NCI-H460 (cell line): ENCODE results near the gene HLA-DOA. TPM values are rescaled to one million over a fixed set of nuclear protein-coding genes. Genes with fewer than 3 reads are reported as not detected.

Experiments used
- DNase-seq: peaks from one replicate; pipeline ENCODE4 v3.0.0-alpha.2; 2016; ENCODE audit warnings: low read depth; ENCODE audit errors: extremely low read depth
- polyA plus RNA-seq: library from polyadenylated mRNA; depleted of rRNA; stranded (reverse); fragments of >200 nt; gene quantifications from 2 replicates; pipeline ENCODE4 v1.2.3, GENCODE V29; 2014; cell fraction: nucleus; rRNA removed
- total RNA-seq: library from RNA; depleted of rRNA; stranded (reverse); fragments of >200 nt; shearing (Covaris generic); gene quantifications from 2 replicates; pipeline ENCODE4 v1.2.3, GENCODE V29; 2014; rRNA removed

The HLA-DOA gene
- total RNA-seq: not detected in 2 replicates
- polyA plus RNA-seq: not detected in 2 replicates

DNA sequence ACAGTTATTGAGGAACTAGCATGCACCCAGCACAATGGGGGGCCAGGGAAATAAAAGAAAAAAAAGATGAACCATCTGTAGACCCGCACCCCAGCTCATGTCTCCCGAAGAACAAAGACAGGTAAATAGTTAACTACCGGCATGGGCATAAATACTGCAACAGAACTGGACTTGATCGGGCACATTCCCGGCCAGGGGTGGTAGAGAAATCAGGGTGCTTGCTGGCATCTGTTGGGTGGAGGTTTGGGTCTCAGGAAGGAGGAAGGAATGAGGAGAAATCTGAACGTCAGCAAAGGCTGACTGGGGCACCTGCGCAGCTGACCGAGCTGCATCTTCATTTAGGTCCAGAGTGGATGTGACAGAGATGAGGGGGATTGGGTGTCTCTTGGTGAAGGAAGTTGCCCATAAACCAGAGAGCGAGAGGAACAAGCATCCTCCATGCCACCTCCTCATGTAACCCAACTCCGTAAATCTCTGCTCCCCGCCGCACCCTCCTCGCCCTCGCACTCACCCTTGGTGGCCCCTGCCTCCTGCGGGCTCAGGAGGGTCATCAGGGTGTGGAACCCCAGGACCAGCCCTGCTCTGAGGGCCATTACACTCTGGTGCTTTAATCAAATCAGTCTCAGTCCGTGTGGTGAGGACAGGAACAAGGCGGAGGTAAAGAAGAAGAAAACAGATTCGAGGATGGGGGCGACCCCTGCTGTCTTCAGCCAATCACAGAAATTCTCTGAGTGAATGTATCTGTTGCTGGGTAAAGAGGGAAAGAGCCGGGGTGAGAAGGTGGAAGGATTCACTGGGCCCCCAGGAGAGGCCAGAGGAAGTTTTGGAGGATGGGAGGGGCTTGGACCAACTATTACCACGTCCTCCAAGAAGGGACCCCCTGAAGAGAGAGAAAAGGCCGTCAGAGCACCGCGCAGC is at the start of gene HLA-DOA:
TSS of gene HLA-DOA (minus strand) at position 648 of the 918 bp plus-strand sequence.
- DNase-seq: no peak

- no peak for DNase-seq
These were observed 48.1 kb upstream of the HLA-DOA start for GRCh38 chr6:33057222-33058150.

DNA sequence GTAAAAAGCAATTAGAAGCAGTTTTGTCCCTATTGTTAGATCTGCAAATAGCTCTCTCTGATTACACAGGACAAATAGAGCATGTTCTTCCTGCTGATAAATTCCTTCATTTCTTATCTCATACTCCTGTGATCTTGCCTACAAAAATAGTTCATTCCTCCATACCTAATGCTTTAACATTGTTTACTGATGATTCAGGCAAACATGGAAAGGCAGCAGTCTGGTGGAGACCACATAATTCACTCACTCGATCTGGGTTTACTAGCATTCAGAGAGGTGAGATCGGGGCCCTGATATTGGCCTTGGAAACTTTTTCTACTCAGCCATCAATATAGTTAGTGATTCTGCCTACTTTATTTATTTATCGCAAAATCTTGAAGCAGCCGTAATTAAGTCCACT is 43.8 kb upstream of the HLA-DOA start:
- DNase-seq: no peak

DNA sequence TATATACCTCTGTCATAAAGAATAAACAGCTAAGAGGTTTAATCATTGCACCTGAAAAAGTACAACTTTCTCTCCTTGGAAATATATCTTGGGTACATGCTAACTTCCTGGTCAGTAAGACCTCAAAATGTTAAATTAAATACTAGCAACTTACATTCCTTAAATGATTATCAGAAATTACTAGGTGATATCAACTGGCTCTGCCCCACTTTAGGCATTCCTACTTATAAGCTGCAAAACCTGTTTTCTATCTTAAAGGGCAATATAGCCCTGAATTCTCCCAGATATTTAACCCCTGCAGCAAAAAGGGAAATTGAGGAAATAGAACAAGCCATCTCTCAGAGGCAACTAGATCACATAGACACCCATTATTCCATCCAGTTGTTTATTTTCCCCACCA is 43.2 kb upstream of the HLA-DOA start:
- DNase-seq: no peak

- no peak for DNase-seq
These were observed 40.8 kb upstream of the HLA-DOA start for GRCh38 chr6:33050014-33050810.

- no peak for DNase-seq
These were observed 40.1 kb upstream of the HLA-DOA start for GRCh38 chr6:33049323-33050013.

GRCh38 chr6:33040157-33040556 is 30.8 kb upstream of the HLA-DOA start:
- no peak for DNase-seq

- DNase-seq: no peak
These were observed 27.1 kb upstream of the HLA-DOA start for GRCh38 chr6:33036535-33036934.

DNA sequence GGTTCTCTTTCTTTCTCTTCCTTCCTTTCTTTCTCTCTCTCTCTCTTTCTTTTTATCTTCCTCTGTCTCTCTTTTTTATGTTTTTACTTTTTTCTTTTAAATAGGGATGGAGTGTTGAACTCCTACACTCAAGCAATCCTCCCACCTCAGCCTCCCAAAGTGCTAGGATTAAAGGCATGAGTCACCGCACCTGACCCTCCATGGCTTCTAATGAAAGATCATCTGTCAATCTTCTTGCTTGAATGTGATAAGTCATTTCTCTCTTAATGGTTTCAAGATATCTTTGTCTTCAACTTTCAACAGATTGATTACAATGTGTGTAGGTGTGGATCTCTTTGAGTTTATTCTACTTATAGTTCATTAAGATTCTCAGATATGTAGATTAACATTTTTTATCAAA is 25.2 kb upstream of the HLA-DOA start:
- DNase-seq: no peak

GRCh38 chr6:33030245-33030644 is 20.9 kb upstream of the HLA-DOA start:
- no peak for DNase-seq

GRCh38 chr6:33029328-33030184 is 20.2 kb upstream of the HLA-DOA start:
- no peak for DNase-seq

DNA sequence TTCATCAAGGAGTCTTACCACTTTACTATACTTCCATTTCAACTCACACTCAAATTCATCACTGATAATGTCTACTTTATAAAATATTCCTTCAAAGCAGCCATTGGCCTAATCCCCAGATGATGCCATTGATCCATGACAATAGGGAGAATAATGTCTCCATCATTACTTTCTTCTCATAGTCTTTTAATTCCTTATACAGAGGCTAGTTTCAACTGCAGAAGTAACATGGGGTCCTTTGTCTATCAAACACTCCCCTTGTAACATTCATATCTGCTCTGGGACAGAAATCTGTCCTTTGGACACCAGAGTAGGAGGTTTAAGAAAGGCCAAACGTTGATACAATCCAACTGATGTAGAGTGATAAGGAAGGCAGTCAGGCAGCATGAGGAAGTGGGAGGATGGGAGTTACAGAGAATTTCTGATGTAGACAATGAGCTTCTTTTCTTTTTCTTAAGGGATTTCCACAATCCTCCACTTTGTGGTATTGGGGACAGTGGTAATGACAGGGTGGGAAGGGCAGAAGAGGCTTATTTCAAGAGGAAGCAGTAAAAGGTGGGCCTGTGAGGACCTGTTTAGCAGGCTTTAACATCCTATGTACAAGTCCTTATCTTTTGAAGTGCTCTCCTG is 18.9 kb upstream of the HLA-DOA start:
- DNase-seq: no peak

DNA sequence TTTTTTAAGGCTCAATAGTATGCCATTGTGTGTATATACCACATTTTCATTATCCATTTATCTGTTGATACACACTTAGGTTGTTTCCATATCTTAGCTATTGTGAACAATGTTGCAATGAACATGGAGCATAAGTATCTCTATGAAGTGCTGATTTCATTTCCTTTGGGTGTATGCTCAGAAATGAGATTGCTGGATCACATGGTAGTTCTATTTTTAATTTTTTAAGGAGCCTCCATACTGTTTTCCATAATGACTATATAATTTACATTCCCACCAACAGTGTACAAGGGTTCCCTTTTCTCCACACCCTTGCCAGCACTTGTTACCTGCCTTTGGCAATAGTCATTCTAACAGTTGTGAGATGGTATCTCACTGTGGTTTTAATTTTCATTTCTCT is 15.1 kb upstream of the HLA-DOA start:
- DNase-seq: no peak

- no peak for DNase-seq
These were observed 14.1 kb upstream of the HLA-DOA start for GRCh38 chr6:33023536-33023935.

DNA sequence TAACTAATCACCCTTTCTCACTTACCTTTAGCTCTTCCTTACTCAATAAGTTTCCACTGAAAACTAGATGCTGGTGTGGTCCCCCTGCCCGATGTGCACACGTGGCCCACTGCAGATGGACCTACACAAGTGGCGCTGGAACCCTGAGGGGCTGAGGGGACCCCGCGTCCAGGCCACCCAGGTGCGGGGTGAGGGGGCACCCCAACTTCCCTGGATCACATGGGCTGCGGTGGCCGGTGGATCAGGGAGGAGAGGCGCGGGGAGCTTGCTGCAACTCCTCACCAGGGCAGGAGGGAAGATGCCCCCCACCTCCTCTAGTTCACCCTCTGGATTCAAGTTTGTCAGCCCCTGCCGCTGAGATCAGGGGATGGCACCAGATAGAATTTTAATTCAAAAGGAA is 12.5 kb upstream of the HLA-DOA start:
- DNase-seq: no peak

DNA sequence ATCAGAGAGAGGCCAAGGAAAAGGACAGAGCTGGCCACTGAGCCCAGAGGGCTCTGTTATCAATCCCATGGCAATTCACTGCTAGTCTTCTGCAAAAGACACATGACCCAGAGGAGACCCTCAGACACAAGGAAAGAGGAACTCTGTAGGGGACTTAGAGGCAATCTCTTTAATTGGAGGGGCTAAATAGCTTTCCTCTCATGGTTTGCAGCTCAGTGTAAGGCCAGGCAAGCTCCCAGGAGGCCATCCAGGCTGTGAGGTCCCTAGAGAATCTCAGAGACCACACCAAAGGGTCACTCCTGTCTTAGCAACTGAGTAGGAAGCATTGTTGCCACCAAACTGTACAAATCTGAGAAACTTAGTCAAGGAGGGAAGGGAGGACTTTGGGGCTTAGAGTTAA is 10.0 kb upstream of the HLA-DOA start:
- no peak for DNase-seq

DNA sequence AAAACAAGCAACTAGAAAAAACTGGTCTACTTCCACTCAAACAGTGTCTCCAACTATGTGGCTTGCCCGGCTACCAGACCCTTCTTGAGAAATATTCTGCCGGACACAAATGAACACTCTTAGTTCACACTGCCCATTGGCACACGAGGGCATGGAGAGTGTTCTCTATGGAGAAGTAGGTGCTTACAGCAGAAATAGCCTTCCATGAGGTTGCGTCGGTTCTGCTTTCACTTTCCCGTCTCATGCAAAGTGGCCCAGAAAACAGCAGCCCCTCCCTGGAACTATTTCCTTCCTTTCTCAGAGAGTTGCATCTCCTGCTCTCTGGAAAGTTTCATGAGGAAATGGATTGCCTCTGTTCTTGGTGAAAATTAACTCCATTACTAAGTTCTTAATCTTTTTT is 9.5 kb upstream of the HLA-DOA start:
- no peak for DNase-seq

GRCh38 chr6:33018418-33018817 is 9.0 kb upstream of the HLA-DOA start:
- DNase-seq: no peak
